SK-N-SH (cell line): ENCODE results near the gene ARMH3. TPM values are rescaled to one million over a fixed set of nuclear protein-coding genes. Genes with fewer than 3 reads are reported as not detected.

Experiments
- CTCF ChIA-PET: fragments of 300-600, 350-600 bp; formaldehyde crosslinking; extraction: SDS; loops from one replicate; lab custom pipeline; 2021; lab: Yijun Ruan, JAX
- POLR2A ChIA-PET: fragments of 350-600 bp; sonication (Branson Sonifier 250); formaldehyde crosslinking; extraction: SDS; loops from one replicate; lab custom pipeline; 2020; ENCODE audit warnings: antibody characterized with exemption, inconsistent platforms; lab: Yijun Ruan, JAX
- DNase-seq: peaks from one replicate; pipeline ENCODE4 v3.0.0; 2012
- H2AFZ ChIP-seq: fragments of 200-600 bp; sonication (generic); 2 replicates; pipeline ENCODE4 v1.8.1; 2016; ENCODE audit warnings: antibody characterized with exemption, mild to moderate bottlenecking, low read depth
- H3F3A ChIP-seq: fragments of 200-600 bp; sonication (generic); replicated peaks from 2 replicates; pipeline ENCODE3; 2016; ENCODE audit warnings: antibody characterized with exemption, mild to moderate bottlenecking; ENCODE audit not compliant: insufficient read depth
- H3K27ac ChIP-seq, 2 experiments: fragments of 200-500 bp in 1 of 2; fragments of 200-600 bp in 1 of 2; sonication (Bioruptor generic) in 1 of 2; sonication (generic), shearing (Covaris generic) in 1 of 2; 2 replicates each; pipeline versions ENCODE4 v1.5.1 to v1.6.1; 2014 to 2016; ENCODE audit warnings: low read depth in 2 of 2, inconsistent platforms in 1 of 2, low read length in 1 of 2, mild to moderate bottlenecking in 1 of 2, mixed read lengths in 1 of 2
- H3K27me3 ChIP-seq: fragments of 200-600 bp; sonication (generic), shearing (Covaris generic); 2 replicates; pipeline ENCODE4 v1.6.1; 2016; ENCODE audit warnings: mixed run types; ENCODE audit not compliant: insufficient read depth
- H3K36me3 ChIP-seq, 2 experiments: fragments of 200-500 bp in 1 of 2; fragments of 200-600 bp in 1 of 2; sonication (Bioruptor generic) in 1 of 2; sonication (generic) in 1 of 2; replicated peaks in 1 of 2; 2 replicates each; pipeline versions ENCODE3 to v1.5.1; 2014 to 2016; ENCODE audit warnings: low read length in 1 of 2, mild to moderate bottlenecking in 1 of 2; ENCODE audit not compliant: insufficient read depth in 2 of 2, control insufficient read depth in 1 of 2
- H3K4me1 ChIP-seq, 2 experiments: fragments of 200-500 bp in 1 of 2; fragments of 200-600 bp in 1 of 2; sonication (Bioruptor generic) in 1 of 2; sonication (generic), shearing (Covaris generic) in 1 of 2; 2 replicates each; pipeline versions ENCODE4 v1.5.1 to v1.6.1; 2014 to 2016; ENCODE audit warnings: low read depth in 1 of 2, low read length in 1 of 2, mixed run types in 1 of 2; ENCODE audit not compliant: insufficient read depth in 2 of 2, control insufficient read depth in 1 of 2
- H3K4me2 ChIP-seq: fragments of 200-600 bp; sonication (generic), shearing (Covaris generic); 2 replicates; pipeline ENCODE4 v1.6.1; 2017; ENCODE audit warnings: mixed run types
- H3K4me3 ChIP-seq, 2 experiments: fragments of 200-500 bp in 1 of 2; fragments of 200-600 bp in 1 of 2; sonication (Bioruptor generic) in 1 of 2; sonication (generic), shearing (Covaris generic) in 1 of 2; 2 replicates each; pipeline versions ENCODE4 v1.5.1 to v1.8.1; 2014 to 2016; ENCODE audit warnings: low read depth in 2 of 2, inconsistent platforms in 1 of 2, low read length in 1 of 2, mild to moderate bottlenecking in 1 of 2, mixed read lengths in 1 of 2, moderate library complexity in 1 of 2
- H3K79me2 ChIP-seq: fragments of 200-600 bp; sonication (generic); 2 replicates; pipeline ENCODE4 v1.8.1; 2017; ENCODE audit warnings: mild to moderate bottlenecking; ENCODE audit not compliant: insufficient read depth
- H3K9ac ChIP-seq: fragments of 200-600 bp; sonication (generic); 2 replicates; pipeline ENCODE4 v1.6.1; 2017; ENCODE audit warnings: mixed run types
- H3K9me2 ChIP-seq: fragments of 200-600 bp; sonication (generic); 2 replicates; pipeline ENCODE4 v1.6.1; 2017; ENCODE audit warnings: mixed run types
- H3K9me3 ChIP-seq: fragments of 200-600 bp; sonication (generic); 2 replicates; pipeline ENCODE4 v1.6.1; 2017; ENCODE audit warnings: mixed run types, mild to moderate bottlenecking, moderate library complexity
- H4K20me1 ChIP-seq: fragments of 200-600 bp; sonication (generic); 2 replicates; pipeline ENCODE4 v1.6.1; 2017; ENCODE audit warnings: mild to moderate bottlenecking, mixed run types; ENCODE audit not compliant: insufficient read depth
- EP300 ChIP-seq, 2 experiments: IDR thresholded peaks; 2 replicates each; pipeline versions ENCODE4 v1.4.0 to v1.6.1; 2012; ENCODE audit warnings: borderline replicate concordance in 1 of 2, low read depth in 1 of 2, low read length in 1 of 2
- EZH2phosphoT487 ChIP-seq: fragments of 200-600 bp; sonication (generic); IDR thresholded peaks from 2 replicates; pipeline ENCODE4 v1.6.1; 2017; ENCODE audit warnings: low read depth, mixed run types, mild to moderate bottlenecking, antibody characterized with exemption, moderate library complexity, borderline replicate concordance
- NFIC ChIP-seq: IDR thresholded peaks from 2 replicates; pipeline ENCODE4 v1.4.0; 2012; ENCODE audit warnings: borderline replicate concordance
- RFX5 ChIP-seq: IDR thresholded peaks from 2 replicates; pipeline ENCODE4 v1.6.1; 2012; ENCODE audit warnings: mild to moderate bottlenecking, improper control_type of control experiment, low read length
- RXRA ChIP-seq: IDR thresholded peaks from 2 replicates; pipeline ENCODE4 v1.4.0; 2012; ENCODE audit warnings: low read depth, mild to moderate bottlenecking, borderline replicate concordance
- YY1 ChIP-seq: IDR thresholded peaks from 2 replicates; pipeline ENCODE4 v1.4.0; 2012; ENCODE audit warnings: low read depth, mild to moderate bottlenecking
- WGBS: methylation state at CpG from one replicate; pipeline ENCODE4 v1.1.6; 2017; ENCODE audit warnings: low lambda C conversion rate; 5-methylcytosine and 5-hydroxymethylcytosine counted together
- polyA plus RNA-seq, 3 experiments: library from polyadenylated mRNA; depleted of rRNA; stranded (reverse); fragments of >200 nt; gene quantifications; 2 replicates each; pipeline ENCODE4 v1.2.3, GENCODE V29; 2012
- TF ChIP-seq, protein P1 (sequence below): IDR thresholded peaks from 2 replicates; pipeline ENCODE4; 2012
- TF ChIP-seq, protein P2 (sequence below): fragments of 150-350 bp; IDR thresholded peaks from 2 replicates; pipeline ENCODE4 v1.6.1; 2017; ENCODE audit warnings: antibody characterized with exemption, low read length, low read depth, borderline replicate concordance
- TF ChIP-seq, protein P3 (sequence below): fragments of 200-600 bp; sonication (generic); IDR thresholded peaks from 2 replicates; pipeline ENCODE4 v1.6.1; 2017; ENCODE audit warnings: antibody characterized with exemption, mild to moderate bottlenecking, moderate library complexity

ARMH3 gene
- polyA plus RNA-seq, 1 of the 3 experiments (the other 2 are of a cell fraction) = 12.1 TPM

DNA sequence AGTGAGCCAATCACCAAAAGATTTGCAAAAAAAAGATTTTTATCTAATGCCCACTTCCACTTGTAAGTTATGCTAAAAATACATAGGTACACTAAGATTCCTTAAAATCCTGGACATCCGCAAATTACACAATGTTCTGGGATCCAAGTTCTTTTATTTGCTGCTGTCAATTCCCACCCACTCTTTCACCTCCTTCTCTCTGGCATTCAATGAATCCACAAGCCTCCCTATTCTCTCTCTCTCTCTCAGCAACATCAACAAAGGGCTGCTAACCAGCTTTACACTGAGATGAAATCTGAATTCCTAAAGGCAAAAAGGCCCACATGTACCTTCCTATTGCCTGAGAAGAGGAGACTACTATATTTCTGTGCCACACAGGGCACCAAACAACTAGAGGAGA, 99.9 kb downstream of the ARMH3 start:
- H3K9me2 ChIP-seq = no peaks in the 10 kb centered on the region
- H2AFZ ChIP-seq = no peak overlapping the region
- H3K36me3 ChIP-seq = peaks cover 29% of the 10 kb centered on the region in 2 experiments
- DNase-seq = no peak
- peaks cover 0 to 5% of the 10 kb centered on the region in 2 experiments; a peak in 1 of 4 replicates for H3K4me1 ChIP-seq
- TF ChIP-seq NFIC = no peak
- no peak for TF ChIP-seq EZH2phosphoT487
- no peak for TF ChIP-seq YY1
- TF ChIP-seq, protein P1, sequence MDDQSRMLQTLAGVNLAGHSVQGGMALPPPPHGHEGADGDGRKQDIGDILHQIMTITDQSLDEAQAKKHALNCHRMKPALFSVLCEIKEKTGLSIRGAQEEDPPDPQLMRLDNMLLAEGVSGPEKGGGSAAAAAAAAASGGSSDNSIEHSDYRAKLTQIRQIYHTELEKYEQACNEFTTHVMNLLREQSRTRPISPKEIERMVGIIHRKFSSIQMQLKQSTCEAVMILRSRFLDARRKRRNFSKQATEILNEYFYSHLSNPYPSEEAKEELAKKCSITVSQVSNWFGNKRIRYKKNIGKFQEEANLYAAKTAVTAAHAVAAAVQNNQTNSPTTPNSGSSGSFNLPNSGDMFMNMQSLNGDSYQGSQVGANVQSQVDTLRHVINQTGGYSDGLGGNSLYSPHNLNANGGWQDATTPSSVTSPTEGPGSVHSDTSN = no peak
- TF ChIP-seq RXRA = no peak
- TF ChIP-seq, protein P2, sequence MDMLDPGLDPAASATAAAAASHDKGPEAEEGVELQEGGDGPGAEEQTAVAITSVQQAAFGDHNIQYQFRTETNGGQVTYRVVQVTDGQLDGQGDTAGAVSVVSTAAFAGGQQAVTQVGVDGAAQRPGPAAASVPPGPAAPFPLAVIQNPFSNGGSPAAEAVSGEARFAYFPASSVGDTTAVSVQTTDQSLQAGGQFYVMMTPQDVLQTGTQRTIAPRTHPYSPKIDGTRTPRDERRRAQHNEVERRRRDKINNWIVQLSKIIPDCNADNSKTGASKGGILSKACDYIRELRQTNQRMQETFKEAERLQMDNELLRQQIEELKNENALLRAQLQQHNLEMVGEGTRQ = no peak
- TF ChIP-seq, protein P3, sequence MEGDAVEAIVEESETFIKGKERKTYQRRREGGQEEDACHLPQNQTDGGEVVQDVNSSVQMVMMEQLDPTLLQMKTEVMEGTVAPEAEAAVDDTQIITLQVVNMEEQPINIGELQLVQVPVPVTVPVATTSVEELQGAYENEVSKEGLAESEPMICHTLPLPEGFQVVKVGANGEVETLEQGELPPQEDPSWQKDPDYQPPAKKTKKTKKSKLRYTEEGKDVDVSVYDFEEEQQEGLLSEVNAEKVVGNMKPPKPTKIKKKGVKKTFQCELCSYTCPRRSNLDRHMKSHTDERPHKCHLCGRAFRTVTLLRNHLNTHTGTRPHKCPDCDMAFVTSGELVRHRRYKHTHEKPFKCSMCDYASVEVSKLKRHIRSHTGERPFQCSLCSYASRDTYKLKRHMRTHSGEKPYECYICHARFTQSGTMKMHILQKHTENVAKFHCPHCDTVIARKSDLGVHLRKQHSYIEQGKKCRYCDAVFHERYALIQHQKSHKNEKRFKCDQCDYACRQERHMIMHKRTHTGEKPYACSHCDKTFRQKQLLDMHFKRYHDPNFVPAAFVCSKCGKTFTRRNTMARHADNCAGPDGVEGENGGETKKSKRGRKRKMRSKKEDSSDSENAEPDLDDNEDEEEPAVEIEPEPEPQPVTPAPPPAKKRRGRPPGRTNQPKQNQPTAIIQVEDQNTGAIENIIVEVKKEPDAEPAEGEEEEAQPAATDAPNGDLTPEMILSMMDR = no peak
- TF ChIP-seq RFX5 = no peak
- ChIA-PET CTCF (interaction anchor here (0.9 to 2.6 kb wide), 3 partner anchors 52 to 66 kb away, joined by 3 to 11 read pairs (median 4); no protein-coding TSS in a partner anchor), POLR2A (no interaction called here)
- H3F3A ChIP-seq = no peaks in the 10 kb centered on the region
- WGBS = 100% methylated on average over 1 of the region's 1 CpG
- H3K79me2 ChIP-seq = no peaks in the 10 kb centered on the region
- no peak overlapping the region for H3K4me3 ChIP-seq
- H4K20me1 ChIP-seq = no peaks in the 10 kb centered on the region
- H3K9me3 ChIP-seq = no peaks in the 10 kb centered on the region
- H3K4me2 ChIP-seq = no peak overlapping the region
- H3K27ac ChIP-seq = no peak overlapping the region
- no peaks in the 10 kb centered on the region for H3K27me3 ChIP-seq
- H3K9ac ChIP-seq = no peak overlapping the region

DNA sequence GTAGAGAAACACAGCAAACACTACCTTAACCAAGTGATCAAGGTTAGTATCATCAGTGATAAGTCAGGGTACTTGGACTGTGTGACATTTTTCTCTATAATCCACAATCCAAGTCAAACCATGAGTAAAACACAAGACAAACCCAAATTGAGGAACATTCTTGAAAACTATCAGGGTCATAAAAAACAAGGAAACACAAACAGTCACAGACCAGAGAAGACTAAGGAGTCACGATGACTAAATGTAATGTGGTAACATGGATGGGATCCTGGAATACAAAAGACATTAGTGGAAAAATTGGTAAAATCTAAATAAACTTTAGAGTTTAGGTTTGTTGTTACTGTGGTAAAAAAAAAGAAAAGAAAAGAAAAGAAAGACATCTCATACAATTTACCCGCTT, 103.8 kb downstream of the ARMH3 start:
- Histone ChIP-seq H3K9me2 (no peaks in the 10 kb centered on the region), H4K20me1 (no peaks in the 10 kb centered on the region), H3K4me2 (no peak overlapping the region), H3K4me1 (no peaks in the 10 kb centered on the region), H3K27ac (no peak overlapping the region), H3K9me3 (peaks cover 16% of the 10 kb centered on the region; the same call in 1 of the 2 replicates), H3K9ac (no peak overlapping the region), H3K79me2 (no peaks in the 10 kb centered on the region), H3K4me3 (no peak overlapping the region), H2AFZ (no peak overlapping the region), H3K27me3 (no peaks in the 10 kb centered on the region), H3K36me3 (peaks cover 28 to 58% of the 10 kb centered on the region in 2 experiments), H3F3A (peaks cover 4% of the 10 kb centered on the region)
- POLR2A ChIA-PET = no interaction called here
- TF ChIP-seq, protein P1 = no peak
- TF ChIP-seq EZH2phosphoT487 (no peak), EP300 (IDR thresholded peaks at IDR 0.05; ENCODE audit: borderline replicate concordance in 1 of 2, low read depth in 1 of 2, low read length in 1 of 2) (no peak)
- CTCF ChIA-PET = no interaction called here
- no peak for DNase-seq
- WGBS = 99% methylated on average over 2 of the region's 2 CpGs
